ENCODE measurements around the gene PDLIM5.

PDLIM5 gene

DNA sequence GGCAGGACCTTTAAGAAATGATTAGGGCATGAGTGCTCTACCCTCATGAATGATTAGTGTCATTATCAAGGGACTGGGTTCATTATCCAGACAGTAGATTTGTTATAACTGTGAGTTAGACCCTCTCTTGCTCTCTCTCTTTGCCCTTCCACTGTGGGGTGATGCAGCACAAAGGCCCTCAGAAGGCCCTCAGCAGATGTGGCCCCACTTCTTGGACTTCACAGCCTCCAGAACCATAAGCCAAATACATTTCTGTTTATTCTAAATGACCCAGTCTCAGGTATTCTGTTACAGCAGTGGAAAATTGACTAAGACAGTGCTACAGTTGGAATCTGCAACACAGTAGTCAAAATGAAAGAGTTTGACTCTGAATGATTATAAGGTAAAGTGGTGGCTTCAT, 17.2 kb upstream of the PDLIM5 start:
- TF ChIP-seq, protein P1, sequence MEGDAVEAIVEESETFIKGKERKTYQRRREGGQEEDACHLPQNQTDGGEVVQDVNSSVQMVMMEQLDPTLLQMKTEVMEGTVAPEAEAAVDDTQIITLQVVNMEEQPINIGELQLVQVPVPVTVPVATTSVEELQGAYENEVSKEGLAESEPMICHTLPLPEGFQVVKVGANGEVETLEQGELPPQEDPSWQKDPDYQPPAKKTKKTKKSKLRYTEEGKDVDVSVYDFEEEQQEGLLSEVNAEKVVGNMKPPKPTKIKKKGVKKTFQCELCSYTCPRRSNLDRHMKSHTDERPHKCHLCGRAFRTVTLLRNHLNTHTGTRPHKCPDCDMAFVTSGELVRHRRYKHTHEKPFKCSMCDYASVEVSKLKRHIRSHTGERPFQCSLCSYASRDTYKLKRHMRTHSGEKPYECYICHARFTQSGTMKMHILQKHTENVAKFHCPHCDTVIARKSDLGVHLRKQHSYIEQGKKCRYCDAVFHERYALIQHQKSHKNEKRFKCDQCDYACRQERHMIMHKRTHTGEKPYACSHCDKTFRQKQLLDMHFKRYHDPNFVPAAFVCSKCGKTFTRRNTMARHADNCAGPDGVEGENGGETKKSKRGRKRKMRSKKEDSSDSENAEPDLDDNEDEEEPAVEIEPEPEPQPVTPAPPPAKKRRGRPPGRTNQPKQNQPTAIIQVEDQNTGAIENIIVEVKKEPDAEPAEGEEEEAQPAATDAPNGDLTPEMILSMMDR (IDR thresholded peaks at IDR 0.05; ENCODE audit: poor library complexity, severe bottlenecking) = no peak
- Histone ChIP-seq H3K4me3 (ENCODE audit: severe bottlenecking) (no peak overlapping the region), H3K36me3 (ENCODE audit: low read depth) (no peaks in the 10 kb centered on the region), H3K27me3 (ENCODE audit: insufficient read depth, poor library complexity, severe bottlenecking) (no peaks in the 10 kb centered on the region), H3K9me3 (ENCODE audit: severe bottlenecking) (no peaks in the 10 kb centered on the region), H3K4me1 (ENCODE audit: insufficient read depth, poor library complexity, severe bottlenecking) (no peaks in the 10 kb centered on the region), H3K27ac (ENCODE audit: poor library complexity, severe bottlenecking) (no peak overlapping the region)
- ATAC-seq (ENCODE audit: low read depth) (no peak), DNase-seq (ENCODE audit: low spot score) (no peak)

DNA sequence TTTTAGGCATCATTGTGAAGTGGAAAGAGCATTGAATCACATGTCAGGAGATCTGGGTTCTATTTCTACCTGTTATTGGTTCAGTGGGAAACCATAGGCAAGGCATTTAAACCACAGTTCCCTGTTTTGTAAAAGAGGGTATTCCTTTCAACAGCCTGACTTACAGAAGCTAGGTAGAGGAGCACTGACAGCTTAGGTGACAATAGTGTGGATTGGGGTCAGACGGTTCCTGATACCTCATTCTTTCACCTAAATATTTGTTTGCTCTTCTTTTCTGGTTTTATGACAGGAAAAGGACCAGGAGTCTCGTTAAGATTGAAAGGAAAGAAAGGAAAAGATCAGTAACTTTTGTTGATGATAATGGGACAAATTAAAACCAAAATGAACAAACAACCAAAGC, 15.9 kb upstream of the PDLIM5 start:
- no peaks in the 10 kb centered on the region for H3K36me3 ChIP-seq (ENCODE audit: low read depth)
- no peaks in the 10 kb centered on the region for H3K9me3 ChIP-seq (ENCODE audit: severe bottlenecking)
- H3K27ac ChIP-seq (ENCODE audit: poor library complexity, severe bottlenecking) = no peak overlapping the region
- DNase-seq (ENCODE audit: low spot score) = no peak
- H3K4me1 ChIP-seq (ENCODE audit: insufficient read depth, poor library complexity, severe bottlenecking) = no peaks in the 10 kb centered on the region
- H3K4me3 ChIP-seq (ENCODE audit: severe bottlenecking) = no peak overlapping the region
- TF ChIP-seq, protein P1 (IDR thresholded peaks at IDR 0.05; ENCODE audit: poor library complexity, severe bottlenecking) = no peak
- no peak for ATAC-seq (ENCODE audit: low read depth)
- no peaks in the 10 kb centered on the region for H3K27me3 ChIP-seq (ENCODE audit: insufficient read depth, poor library complexity, severe bottlenecking)

GRCh38 chr4:94436512-94436911, 15.2 kb upstream of the PDLIM5 start:
- no peaks in the 10 kb centered on the region for H3K4me1 ChIP-seq (ENCODE audit: insufficient read depth, poor library complexity, severe bottlenecking)
- H3K4me3 ChIP-seq (ENCODE audit: severe bottlenecking) = no peak overlapping the region
- ATAC-seq (ENCODE audit: low read depth) (no peak), DNase-seq (ENCODE audit: low spot score) (no peak)
- H3K36me3 ChIP-seq (ENCODE audit: low read depth) = no peaks in the 10 kb centered on the region
- H3K27me3 ChIP-seq (ENCODE audit: insufficient read depth, poor library complexity, severe bottlenecking) = no peaks in the 10 kb centered on the region
- no peaks in the 10 kb centered on the region for H3K9me3 ChIP-seq (ENCODE audit: severe bottlenecking)
- no peak overlapping the region for H3K27ac ChIP-seq (ENCODE audit: poor library complexity, severe bottlenecking)
- TF ChIP-seq, protein P1 (IDR thresholded peaks at IDR 0.05; ENCODE audit: poor library complexity, severe bottlenecking) = no peak

DNA sequence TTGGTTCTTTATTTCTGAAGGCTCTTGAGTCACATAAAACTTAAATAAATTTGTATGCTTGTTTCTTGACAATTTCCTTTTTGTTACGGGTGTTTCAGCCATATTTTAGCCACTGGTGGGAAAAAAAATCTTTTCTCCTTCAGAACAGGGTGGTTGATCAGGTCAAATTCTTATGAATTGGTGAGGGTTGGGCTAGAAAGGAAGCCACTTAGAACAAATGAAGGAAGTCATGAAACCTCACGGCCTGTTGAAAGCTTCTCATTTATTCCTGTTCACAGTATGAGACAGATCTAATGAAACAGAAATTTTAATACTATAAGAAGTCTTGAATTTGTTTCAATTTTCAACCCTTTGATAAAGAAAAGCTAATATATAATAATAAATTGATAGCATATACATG, 12.1 kb upstream of the PDLIM5 start:
- DNase-seq (ENCODE audit: low spot score) (no peak), ATAC-seq (ENCODE audit: low read depth) (no peak)
- Histone ChIP-seq H3K9me3 (ENCODE audit: severe bottlenecking) (no peaks in the 10 kb centered on the region), H3K36me3 (ENCODE audit: low read depth) (no peaks in the 10 kb centered on the region), H3K27me3 (ENCODE audit: insufficient read depth, poor library complexity, severe bottlenecking) (no peaks in the 10 kb centered on the region), H3K4me1 (ENCODE audit: insufficient read depth, poor library complexity, severe bottlenecking) (no peaks in the 10 kb centered on the region), H3K27ac (ENCODE audit: poor library complexity, severe bottlenecking) (no peak overlapping the region), H3K4me3 (ENCODE audit: severe bottlenecking) (no peak overlapping the region)
- TF ChIP-seq, protein P1 (IDR thresholded peaks at IDR 0.05; ENCODE audit: poor library complexity, severe bottlenecking) = no peak

DNA sequence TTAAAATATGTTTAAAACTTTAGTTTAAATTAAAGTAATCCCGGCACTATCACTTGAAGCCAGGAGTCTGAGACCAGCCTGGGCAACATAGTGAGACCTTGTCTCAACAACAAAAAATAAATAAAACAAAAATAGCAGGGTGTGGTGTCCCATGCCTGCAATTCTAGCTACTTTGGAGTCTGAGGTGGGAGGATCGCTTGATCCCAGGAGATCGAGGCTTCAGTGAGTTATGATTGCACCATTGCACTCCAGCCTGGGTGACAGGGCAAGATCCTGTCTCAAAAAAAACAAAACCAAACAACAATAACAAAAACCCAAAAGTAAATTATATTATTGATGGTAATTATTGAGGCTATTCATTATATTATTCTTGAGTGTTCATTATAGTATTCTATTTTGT, 9.9 kb upstream of the PDLIM5 start:
- Histone ChIP-seq H3K27me3 (ENCODE audit: insufficient read depth, poor library complexity, severe bottlenecking) (no peaks in the 10 kb centered on the region), H3K36me3 (ENCODE audit: low read depth) (no peaks in the 10 kb centered on the region), H3K4me1 (ENCODE audit: insufficient read depth, poor library complexity, severe bottlenecking) (peaks cover 9% of the 10 kb centered on the region), H3K27ac (ENCODE audit: poor library complexity, severe bottlenecking) (no peak overlapping the region), H3K4me3 (ENCODE audit: severe bottlenecking) (no peak overlapping the region), H3K9me3 (ENCODE audit: severe bottlenecking) (no peaks in the 10 kb centered on the region)
- TF ChIP-seq, protein P1 (IDR thresholded peaks at IDR 0.05; ENCODE audit: poor library complexity, severe bottlenecking) = no peak
- ATAC-seq (ENCODE audit: low read depth) (no peak), DNase-seq (ENCODE audit: low spot score) (no peak)
